T-helper 2 cell (primary cell): ENCODE results near the gene MRPS18A.

ENCODE experiments used
- DNase-seq, 5 experiments: peaks; one replicate each; pipeline versions ENCODE4 v3.0.0 to v3.0.0-alpha.2; 2012 to 2022
- total RNA-seq, 2 donors: gene quantifications; one replicate each; lab custom pipeline; 2026; lab: John Stamatoyannopoulos, UW

MRPS18A gene
- total RNA-seq = 8.7 to 14.2 reads per million in 2 donors

DNA sequence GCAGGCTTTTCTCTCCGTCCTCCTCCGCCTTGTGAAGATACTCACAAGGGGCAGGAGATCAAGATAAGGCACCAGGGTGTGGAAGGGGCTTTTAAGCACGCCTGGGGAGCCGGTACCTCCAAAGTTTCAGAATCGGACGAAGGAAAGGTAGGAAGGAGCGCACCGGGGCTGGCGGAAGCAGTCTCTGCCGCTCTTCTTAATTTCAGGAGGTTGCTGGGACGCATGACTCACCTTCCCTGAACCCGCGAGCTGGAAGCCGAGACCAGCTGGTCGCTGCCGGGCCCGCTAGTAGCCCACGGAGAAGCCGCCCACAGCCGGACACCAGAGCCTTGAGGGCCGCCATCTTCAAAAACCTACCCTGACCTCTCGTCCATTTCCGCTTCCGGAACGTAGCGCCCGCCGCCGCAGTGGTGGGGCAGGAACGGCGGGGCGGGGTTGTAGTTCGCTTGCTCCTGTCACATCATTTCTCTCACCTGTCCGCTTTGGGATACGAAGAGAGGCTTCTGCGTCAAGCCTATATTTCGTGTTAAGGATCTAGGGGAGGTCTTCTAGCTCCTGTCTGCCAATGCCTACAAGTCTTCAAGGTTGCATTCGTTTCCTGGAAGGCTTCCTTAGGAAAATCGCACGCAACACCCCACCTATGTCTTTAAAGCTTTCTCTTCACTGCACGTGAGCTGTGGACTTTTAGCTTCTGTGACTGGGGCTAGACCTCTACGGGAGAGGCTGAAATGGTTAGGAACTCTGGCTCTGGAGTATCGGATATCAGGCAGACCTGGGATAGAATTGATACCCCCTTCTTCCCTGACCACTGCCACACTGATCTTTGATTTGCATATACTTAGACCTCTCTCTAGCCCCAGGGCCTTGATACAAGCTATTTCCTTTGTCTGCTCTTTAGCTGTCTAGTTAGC, at the start of gene MRPS18A:
TSS of gene MRPS18A (minus strand) at position 355 of the 911 bp plus-strand sequence. CDS start at position 343, 12 bp downstream.
- peak; percentile 44 to 82 (median 68) for DNase-seq

DNA sequence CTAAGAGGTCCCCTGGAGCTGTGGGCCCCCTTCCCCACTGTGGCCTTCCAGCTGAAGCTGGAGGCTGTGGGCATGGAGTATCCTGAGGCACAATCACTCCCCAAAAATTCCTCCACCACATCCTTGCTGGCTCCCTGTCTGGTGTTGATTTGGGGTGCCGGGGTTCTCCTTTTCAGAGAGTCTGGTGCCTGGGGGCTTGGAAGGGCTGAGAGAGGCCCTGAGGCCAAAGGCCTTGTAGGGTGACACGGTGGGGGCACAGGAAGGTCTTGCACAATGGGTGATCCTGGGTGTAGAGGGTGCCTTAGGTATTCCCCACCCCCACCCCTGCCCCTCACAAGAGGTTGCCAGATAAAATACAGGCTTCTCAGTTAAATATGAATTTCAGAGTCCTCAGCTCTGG, 49.3 kb upstream of the MRPS18A start:
- no peak for DNase-seq

DNA sequence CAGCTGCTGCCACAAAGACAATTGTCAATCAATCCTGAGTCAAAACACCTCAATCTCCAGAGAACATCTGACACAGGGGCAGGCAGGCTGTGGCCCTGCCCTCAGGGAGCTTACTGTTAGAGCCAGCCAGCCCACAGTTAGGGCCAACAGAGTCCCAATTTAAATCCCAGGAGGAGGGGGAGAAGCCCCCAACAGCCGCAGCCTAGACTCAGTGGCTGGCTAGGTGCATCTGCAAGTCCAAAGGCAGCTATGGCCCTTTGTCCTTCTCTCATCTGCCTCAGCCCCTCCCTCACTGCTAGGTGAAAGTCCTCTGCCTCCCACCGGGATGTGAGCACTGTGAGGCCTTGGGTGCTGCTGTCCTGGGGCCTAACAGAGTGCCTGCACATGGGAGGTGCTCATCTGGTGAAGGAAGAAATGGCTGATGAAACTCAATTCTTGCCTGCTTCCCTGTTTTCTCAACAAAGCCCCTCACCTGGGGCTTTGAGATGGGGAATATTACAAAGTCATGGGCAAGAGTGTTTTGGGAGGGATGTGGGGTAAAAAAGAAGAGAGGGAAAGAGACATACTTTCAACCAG, 48.7 kb upstream of the MRPS18A start:
- DNase-seq = no peak

DNA sequence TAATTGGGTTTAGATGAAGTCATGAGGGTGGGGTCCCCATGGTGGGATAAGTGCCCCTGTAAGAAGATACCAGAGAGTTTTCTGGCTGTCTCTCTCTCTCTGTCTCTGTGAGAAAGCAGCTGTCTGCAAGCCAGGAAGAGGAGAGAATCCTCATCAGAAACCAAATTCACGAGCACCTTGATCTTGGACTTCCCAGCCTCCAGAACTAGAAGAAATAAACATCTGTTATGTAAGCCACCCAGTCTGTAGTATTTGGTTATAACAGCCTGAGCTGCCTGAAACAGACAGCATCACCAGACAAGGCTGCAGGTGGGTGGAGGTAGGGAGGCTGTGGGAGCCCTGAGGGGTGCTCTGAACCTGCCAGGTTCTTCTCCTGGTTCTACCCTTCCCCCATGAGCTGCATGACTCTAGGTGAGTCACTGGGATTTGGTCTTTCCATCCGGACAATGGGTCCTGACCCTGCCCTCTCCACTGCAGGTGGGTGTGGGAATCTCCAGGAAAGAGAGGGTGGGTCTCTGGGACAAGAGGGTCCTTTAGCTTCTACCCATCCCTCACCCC, 48.1 kb upstream of the MRPS18A start:
- DNase-seq = no peak

DNA sequence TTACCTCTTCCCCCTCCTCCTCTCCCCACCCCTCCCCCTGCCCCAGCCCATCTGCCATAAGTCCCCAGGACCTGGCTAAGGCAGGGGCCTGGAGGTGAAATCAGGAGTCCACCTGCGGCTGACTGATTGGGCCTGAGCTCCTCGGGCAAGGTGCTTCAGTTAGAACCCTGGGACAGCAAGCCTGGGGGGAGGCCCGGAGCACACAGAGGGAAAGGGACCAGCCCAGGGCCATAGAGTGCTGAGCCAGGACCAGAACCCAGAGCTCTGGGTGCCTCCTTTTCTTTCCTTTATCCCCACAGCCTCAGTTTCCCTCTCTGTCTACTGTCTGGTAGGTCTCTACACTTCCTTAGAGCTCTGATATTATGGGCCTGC, 46.7 kb upstream of the MRPS18A start:
- no peak for DNase-seq

DNA sequence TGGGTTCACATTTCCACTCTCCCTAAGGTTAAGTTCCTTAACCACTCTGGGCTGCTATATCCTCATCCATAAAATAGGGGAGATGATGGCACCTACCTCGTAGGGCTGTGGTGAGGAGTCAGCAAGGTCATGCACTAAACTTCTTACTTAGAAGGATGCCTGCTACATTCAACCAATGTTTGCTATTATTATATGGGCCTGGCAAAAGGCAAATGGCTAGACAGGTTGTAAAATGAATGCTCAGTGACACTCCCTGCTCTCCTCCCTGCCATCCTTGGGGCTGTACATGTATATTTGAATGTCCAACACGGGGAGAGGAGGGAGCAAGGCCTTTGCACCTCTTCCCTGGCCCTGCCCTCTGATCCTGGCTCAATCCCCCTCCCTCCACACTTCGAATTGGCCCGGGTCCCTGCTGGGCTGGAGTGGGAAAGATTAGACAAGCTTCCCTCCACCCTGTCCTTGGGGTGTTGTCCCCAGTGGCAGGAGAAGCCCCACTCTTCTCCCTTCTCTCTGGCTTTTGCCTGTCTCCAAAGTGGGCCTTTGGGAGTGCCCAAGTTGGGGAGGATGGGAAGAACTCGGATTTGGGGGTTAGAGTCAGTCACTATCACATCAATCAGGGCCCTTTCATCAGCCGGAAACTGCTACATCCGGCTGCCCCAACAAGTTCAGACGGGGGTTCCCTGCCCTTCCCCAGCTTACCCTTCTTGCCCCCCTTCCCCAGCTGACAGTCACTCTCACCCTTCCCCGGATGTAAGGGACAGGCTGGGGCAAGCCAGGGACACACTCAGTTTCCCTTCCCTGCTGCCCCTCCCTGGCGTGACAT, 46.1 kb upstream of the MRPS18A start:
- DNase-seq = peak in 2 of 5 experiments; percentile 27 to 65

DNA sequence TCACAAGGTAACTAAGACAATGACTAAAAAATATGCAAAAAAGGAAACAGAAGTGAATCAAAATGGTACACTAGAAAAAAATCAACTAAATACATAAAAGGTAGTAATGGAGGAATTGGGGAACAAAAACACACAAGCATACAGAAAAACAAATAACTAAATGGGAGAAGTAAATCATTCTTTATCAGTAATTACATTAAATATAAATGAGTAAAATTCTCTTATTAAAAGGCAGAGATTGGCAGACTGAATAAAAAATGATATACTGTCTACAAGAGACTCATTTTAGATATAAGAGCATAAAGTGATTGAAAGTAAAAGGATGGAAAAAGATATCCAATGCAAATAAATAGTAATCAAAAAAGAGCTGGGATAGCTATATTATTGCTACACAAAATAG, 43.0 kb upstream of the MRPS18A start:
- DNase-seq = no peak

DNA sequence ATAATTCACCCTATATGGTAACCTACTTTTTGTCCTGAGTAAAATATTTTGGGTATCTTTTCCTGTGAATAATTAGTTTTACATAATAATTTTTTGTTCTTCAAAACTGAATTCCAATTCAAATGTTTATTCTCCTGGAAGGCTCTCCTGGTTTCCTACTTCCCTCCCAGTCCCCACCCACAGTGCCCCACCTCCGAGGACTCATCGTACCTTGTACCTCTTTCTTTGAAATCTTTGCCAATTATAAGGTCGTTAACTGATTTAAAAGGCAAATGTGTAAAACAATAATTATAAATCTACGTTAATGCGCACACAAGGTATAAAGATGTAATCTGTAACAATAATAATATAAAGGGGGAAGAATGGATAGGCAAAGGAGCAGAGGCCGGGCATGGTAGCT, 41.9 kb upstream of the MRPS18A start:
- DNase-seq = no peak

DNA sequence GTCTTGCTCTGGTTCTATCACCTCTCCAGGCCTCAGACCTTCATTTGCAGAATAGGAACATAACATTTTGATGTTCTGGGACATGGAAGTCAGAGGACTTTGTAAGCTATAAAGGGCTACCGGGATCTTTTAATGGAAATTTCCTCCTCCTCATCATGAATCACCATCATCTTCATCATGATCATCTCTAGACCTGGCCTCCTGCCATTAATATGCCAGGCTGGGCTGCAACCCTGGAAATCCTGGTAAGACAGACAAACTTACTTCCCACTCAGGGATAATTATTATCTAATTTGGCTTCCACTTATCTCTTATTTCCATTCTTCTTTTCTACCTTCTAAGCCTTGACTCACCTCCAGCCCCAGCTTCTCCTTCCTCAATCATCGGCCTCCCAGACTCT, 41.0 kb upstream of the MRPS18A start:
- DNase-seq = no peak

DNA sequence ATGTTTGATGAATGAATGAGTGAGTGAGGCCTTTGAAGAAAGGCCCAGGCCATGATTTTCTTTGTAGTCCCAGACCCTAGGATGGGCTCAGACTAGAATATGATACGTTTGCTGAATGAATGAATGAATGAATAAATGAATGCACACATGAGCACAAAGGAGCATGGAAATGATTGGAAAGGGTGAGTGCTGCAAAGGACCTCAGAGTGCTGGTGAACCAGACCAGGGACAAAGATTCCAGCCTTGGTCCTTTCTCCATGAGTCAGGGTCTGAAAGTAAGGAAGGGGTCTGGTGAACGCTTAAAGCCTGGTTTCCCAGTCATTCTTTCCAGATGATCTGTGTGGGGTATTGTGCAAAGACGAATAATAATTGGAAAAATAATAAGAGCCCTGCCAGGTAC, 40.0 kb upstream of the MRPS18A start:
- no peak for DNase-seq

DNA sequence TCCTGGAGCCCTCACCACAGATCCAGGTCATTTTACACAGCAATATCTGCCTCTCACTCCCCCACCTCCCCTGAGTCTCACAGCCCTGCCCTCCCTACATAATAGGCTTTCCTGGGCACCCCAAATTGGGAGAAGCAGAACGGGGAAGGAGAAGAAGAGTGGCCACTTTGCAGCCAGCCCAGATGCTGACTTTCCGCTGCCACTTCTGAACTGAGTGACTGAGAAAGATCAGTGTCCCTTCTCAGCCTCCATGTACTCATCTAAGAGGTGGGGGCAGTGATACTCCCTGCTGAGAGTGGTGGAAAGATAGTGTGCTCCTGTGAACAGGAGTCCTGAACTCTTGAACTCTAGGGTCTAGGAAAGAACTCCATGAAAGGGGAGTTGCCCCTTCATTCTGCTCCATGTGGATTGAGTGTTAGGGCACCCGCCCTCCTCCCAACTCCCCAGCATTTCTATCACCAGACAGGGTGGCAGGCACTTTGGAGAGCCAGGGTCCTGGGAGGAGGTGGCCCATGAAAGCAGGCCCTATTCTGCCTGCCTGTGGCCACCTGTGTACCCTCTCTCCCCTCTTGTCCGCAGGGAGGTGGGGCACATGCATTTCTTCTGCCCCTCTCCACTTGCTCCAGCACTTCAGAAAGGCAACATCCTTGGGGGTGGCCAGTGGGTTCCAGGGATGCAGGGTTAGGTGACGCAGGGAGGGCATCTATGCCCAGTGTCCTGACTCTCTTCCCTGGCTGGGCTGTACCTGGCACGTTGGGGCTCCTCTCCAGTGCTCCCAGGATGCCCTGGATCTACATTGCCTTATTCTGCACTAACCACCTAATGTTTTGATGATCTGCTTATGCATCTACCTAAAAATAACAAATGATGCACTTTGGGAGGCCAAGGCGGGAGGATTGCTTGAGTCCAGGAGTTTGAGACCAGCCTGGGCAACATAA, 38.3 kb upstream of the MRPS18A start:
- no peak for DNase-seq

DNA sequence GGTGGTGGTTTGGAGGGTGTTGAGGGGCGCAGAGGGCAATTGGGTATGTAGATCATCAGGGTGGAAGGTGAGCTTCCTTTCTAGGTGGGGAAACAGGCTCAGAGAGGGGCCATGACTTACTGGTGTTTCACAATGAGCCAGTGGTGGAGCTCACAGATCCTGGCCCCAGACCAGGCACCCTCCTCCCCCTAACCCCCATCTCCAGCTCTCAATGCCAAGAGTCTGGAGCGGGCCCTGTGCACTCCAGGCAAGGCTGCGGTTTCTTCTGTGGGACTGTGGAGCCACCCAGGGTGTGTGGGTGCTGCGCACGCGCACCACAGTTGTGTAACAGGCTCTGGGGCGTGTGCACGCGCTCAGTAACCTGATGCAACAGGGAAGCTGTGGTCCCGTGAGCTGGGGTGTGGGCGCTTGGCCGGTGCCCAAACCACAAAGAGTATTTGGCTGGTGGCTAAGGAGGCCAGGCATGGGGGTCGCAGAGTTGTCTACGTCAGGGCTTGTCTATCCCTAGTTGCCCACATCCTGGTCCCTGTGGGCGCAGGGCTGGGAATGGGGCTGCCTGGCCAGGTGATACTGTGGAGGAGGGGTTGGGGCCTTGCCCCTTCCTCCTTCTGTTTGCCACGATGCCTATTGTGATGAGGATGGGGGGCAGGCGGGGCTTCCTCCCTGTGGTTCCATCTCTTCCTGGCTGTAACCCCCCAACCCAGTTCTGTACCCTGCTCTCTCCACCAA, 37.5 kb upstream of the MRPS18A start:
- DNase-seq = peak in 4 of 5 experiments; percentile 31 to 94 (median 76)

DNA sequence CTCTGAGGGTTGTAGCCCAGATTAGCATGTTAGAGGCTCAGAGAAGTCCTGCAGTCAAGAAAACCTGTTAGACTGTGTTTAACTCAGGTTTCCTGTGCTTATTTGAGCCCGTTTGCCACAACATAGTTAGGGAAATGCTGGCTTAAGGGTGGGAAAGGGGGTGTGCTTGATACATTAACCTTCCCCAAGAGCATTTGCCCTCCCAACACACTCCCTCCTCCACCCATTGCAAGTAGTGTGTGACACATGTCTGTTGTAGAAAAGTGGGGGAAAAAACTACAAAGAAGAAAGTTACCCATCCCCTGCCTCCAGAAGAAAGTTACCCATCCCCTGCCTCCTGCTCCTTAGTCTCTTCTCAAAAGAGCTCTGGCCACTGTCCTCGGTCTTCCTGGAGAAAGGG, 36.8 kb upstream of the MRPS18A start:
- peak in 1 of 5 experiments; percentile 12 for DNase-seq

DNA sequence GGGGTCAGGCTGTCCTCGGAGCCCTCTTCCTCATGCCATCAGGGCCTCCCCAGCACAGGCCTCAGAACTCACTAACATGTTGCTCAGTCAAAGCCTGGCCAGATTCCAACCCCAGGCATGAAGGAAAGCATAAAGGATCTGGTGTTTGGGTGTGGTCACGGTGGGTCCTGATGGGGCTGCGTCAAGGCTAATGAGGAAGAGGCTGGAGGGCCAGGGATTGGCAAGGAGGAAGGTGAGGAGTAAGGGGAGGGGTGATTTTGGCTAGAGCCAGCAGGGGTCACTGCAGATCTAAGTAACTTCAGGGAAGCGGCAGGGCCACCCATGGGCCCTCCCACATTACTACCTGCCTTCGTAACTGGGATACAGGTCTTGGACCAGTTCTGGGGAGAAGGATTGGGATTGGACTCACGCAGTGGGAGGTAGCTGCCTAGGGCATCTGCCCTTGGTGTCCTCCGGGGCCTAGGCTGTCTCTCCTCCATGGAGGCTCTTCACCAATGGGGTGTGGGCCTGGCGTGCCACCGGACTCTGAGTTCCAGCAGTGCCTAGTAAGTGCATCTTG, 36.2 kb upstream of the MRPS18A start:
- DNase-seq = peak; percentile 22 to 62 (median 53)

DNA sequence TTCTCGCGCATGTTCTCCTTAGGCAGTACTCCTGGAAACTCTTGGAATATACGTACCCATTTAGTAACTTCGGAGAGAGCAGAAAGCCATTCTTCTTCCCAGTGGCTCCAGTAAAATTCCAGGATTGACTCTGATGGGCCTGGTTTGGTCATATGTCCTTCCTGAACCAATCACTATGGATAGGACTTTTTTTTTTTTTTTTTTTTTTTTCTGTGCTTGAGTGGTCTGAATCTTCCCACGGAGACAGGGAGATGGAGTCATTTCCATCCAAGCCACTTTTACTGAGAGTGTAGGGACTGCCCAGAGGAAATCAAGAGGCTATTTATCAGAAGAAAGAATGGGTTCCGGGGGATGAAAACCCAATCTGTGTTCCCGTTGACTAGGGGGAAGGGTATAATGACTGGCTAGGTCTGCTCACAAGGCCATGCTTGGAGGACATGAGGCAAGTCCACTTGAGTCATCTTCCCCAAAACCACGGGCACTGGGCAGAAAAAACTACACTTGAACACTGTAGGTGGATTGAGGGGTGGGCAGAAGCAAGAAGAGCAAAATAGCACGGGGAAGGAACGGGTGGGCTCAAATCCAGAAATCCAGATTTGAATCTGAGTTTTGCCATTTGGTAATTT, 35.4 kb upstream of the MRPS18A start:
- DNase-seq = no peak

DNA sequence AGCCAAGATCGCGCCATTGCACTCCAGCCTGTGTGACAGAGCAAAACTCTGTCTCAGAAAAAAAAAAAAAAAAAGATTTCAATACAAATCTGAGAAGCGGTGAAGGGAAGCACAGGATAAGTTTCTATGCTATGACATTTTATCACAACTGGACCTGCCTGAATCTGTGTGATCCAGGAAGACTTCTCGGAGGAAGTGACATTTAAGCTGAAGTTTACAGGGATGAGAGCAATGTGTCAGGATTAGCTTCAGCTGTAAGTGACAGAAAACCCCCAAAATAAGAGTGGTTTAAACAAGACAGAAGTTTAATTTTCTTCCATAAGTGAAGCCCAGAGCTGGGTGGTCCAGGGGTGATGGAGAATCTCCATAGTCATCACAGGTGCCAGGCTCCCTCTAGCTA, 33.4 kb upstream of the MRPS18A start:
- DNase-seq = no peak

DNA sequence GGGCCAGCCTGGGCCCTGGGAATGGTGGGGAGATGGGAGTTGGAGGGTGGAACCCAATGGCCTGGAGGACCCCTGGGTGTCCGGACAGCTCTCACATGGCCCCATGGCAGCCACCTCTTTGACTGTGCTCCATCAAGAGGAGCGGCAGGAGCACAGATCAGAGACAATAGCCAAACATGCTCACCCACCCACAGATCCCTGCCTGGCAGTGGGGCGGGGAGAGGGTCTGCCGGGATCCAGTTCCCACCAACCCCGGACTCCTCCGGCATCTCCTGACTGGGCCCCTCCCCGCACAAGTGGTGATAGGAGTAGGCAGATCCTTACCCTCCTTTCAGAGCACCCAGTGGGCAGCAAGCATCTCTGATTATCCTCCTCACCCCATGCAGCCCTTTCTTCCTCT, 31.9 kb upstream of the MRPS18A start:
- DNase-seq = no peak

DNA sequence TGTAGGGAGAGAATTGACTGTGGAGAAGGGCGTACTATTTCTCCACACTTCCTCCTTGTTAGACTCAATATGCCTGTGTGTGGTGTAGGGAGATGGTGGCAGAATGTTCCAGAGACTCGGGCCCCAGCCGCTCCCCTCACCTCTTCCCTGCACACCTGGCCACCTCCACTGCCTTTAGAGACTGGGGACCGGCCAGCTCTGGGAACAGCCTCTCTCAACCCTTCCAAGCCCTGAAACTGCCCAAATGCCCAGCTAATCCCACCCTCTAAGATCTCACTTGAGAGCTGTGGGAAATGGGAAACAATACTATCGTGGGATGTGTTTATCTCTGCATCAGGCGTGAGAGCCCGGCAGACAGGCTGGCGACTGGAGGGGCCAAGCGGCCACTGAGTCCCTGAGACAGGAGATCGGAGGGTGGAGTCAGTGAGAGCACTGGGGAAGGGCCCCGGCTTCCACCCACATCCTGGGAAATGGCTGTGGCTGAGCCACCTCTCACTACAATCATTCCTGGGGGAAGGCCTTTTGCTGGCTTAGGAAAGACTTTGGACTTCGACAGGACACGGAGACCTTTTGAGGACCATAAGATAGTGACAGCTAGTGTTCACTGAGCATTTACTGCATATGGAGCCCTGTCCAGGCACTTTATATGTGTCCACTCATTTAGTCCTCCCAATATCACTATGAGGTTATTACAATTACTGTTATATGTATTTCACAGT, 31.0 kb upstream of the MRPS18A start:
- no peak for DNase-seq

DNA sequence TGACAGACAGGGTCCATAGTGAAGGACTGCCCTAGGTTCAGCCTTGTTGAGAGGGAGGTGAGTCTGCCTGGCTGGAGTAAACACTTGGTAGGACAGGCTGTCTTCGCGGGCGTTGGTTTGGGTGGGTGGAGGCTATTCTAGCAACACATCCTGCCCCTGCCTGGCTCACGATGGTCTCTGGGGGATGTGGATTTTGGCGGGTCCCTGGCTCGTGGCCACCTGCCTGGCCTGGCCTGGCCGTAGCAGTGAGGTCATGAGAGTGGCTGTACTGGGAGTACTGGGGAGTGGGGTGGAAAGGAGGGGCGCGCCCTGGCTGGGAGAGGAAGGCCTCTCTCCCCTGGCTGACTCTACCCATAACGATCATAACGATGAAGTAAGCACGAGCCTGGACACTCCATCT, 30.2 kb upstream of the MRPS18A start:
- DNase-seq = no peak

DNA sequence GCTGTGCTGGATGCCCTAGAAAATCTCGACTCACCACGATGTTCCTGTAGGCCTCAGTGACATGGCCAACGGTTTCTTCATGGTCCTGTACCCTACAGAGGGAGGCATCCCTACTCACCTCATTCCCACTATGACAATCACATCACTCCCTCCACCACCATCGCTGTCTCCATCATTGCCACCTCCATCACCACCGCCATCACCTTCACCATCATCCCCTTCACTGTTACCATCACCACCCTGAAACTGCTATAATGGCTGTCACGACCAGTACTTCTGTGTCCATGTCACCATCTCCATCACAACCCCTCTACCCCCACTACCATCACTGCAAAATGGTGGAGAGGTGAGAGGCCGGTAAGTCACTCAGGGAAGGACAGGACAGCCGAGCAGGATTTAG, 29.8 kb upstream of the MRPS18A start:
- DNase-seq = no peak
